Esophagus squamous epithelium (tissue), 4 donors: Measurements from ENCODE around the gene SCAF8.

Experiments used
- POLR2A ChIP-seq, 4 donors: fragments of 450-650 bp; IDR thresholded peaks; one replicate each; pipeline ENCODE4 v1.6.1; 2017; ENCODE audit warnings: antibody characterized with exemption in 4 of 4, mild to moderate bottlenecking in 4 of 4, moderate library complexity in 3 of 4
- TF ChIP-seq, protein P1 (sequence below), 6 experiments: fragments of 450-650 bp in 4 of 6; fragments of 200-600 bp in 2 of 6; sonication (generic) in 2 of 6; IDR thresholded peaks; one replicate each; pipeline ENCODE4 v1.5.1; 2016 to 2019; ENCODE audit warnings: antibody characterized with exemption in 6 of 6, mild to moderate bottlenecking in 4 of 6, moderate library complexity in 4 of 6

DNA sequence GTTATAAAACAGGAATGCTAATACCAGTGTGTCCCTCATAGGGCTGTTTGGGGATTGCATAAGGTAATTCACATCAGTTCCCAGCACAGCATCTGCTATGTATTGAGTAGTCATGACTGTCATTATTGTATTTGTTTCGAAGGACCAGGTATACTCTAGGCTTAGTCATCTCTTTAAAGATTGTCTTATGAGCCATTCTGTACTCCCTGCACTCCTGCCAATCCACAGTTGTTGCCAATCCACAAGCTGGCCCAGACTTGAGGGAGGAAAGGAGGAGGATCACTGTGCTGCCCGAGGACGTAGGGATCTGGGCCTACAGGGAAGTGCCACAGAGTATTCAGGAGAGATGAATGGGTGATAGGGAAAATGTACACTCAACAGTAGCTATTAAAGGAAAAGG lies 148.9 kb downstream of the SCAF8 start:
- no peak for TF ChIP-seq POLR2A (IDR thresholded peaks at IDR 0.05)
- TF ChIP-seq, protein P1, sequence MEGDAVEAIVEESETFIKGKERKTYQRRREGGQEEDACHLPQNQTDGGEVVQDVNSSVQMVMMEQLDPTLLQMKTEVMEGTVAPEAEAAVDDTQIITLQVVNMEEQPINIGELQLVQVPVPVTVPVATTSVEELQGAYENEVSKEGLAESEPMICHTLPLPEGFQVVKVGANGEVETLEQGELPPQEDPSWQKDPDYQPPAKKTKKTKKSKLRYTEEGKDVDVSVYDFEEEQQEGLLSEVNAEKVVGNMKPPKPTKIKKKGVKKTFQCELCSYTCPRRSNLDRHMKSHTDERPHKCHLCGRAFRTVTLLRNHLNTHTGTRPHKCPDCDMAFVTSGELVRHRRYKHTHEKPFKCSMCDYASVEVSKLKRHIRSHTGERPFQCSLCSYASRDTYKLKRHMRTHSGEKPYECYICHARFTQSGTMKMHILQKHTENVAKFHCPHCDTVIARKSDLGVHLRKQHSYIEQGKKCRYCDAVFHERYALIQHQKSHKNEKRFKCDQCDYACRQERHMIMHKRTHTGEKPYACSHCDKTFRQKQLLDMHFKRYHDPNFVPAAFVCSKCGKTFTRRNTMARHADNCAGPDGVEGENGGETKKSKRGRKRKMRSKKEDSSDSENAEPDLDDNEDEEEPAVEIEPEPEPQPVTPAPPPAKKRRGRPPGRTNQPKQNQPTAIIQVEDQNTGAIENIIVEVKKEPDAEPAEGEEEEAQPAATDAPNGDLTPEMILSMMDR (IDR thresholded peaks at IDR 0.05) = no peak
